ENCODE measurements around the gene GALNT18.

The GALNT18 gene

DNA sequence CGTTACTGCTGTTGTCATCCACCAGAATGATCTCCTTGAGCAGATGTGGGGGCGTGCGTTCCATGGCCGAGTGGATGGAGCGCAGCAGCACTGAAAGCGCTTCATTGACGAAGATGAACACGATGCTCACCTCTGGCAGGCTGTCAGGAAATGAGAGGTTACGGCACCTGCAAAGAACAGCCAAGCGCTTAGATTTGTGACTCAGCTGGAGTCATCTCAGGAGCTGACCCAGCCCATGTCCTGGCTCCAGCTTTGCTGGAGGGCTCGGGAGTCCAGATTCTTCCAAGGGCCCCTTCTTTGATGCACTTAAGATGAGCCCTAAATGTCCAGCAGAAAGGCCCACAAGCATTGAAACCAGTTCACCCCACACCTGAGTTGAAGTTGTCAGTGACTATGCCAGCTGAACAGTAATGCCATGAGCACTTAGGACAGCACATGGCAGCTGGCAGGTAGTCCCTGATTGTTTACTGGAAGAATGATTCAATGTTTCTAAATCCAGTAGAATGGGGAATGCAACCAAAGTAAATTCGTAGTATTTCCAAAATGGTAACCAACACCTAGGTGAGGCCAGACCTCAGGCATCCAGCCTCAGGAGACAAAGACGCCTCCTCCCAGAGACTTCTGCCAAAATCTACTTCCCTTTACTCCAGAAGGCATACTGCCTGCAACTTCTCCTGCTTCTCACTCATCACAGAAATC is 189.0 kb downstream of the GALNT18 start:
- DNase-seq (ENCODE audit: low spot score) = no peak

DNA sequence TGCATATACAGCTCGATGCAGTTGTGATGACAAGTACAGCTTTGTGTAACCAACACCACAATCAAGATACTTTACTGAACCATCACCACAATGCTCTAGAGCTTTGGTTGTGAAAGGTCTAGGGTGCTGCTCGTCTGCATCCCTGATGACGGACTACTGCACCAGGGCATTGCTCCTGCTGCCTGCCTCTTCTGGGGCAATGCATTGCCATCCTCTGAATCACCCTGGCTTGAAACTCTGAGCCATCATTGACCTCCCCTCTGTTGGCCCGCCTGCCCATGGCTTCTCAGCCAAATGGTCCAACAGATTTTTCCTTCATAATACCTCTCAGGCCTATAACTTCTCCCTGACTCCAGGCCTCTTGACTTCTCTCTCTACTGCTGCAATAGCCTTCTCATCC is 191.4 kb downstream of the GALNT18 start:
- no peak for DNase-seq (ENCODE audit: low spot score)

DNA sequence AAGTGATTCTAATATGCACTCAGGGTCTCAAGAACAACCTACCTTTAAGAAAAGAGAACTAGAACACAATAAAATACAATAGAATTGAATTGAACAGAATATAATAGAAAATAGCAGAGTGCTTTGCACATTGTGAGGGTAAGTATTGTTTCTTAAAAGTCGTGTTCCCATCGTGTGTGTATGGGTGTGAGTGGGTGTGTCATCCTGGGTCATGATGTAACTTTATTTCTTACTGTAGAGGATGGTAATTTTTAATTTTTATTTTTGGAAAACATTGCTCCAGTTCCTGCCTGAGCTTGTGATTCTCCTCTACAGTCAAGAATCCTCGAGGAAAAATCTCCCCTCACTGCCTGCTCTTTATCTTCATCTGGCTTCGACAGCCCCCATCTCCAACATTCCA is 193.1 kb downstream of the GALNT18 start:
- DNase-seq (ENCODE audit: low spot score) = no peak

DNA sequence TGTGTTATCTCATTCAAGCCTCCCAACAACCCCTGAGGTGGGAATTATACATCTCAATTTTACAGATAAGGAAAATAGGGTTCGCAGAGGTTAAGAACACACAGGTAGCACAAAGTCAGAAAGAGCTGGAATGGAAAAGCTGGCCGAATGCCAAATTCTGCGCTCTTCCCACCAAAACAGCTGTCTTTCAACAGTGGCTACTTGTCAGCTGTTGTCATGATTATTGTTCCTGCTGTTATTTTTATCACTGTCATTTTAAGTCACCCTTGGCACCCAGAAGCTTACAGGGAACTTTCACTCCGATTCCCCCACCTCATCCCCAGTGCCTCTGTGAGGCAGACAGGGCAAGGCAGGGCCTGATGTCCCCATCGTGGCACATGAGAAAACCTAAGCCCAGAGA is 194.3 kb downstream of the GALNT18 start:
- DNase-seq (ENCODE audit: low spot score) = no peak

- DNase-seq (ENCODE audit: low spot score) = no peak
These were observed 194.7 kb downstream of the GALNT18 start for GRCh38 chr11:11427140-11427539.

DNA sequence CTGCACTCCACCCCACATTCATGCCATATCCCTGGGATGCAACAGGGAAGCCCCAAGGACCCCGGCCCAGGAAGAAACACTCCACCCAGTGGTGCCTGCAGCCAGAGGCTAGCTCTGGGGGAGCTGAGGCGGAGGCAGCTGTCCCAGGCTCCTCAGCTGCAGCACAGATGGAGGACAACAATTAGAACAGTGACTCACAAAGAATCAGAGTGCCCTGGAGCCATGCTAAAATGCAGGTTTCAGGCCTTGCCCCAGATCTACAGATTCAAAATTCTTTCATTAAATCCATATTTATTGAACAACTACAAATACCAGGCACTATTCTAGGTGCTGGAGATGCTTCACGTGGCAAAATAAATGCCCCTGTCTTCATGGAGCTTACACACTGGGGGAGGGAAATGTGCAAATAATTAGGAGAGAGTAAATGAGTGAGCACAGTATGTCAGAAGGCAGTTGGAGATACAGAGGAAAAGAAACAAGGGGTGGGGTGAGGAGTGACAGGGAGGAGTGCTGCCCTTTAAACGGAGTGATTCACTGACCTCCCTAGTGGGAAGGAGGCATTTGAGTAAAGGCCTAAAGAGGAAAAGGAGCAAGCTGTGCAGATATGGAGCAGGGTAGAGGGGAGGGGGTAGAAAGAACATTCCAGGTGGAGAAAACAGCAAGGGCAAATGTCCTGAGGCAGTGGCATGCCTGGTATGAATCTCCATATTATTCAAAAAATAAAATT is 195.4 kb downstream of the GALNT18 start:
- DNase-seq (ENCODE audit: low spot score) = no peak

DNA sequence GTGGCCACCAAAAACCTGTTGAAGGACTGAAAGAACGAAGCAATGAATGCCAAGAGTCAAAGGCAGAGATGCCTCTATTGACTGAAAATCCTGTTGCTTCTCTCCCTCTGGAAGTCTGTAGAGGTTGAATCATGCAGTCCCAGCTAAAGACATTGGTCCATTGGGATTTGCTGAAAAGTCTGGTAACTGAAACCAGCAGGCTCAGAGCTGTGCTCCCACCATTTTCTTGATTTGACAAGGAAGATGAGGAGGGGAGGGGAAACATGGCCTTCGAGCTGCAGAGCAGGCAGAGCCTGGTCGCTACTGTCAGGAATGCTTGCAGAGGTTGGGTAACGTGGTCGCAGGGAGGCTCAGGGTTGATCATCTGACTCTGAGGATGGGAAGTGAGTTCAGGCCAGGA is 196.0 kb downstream of the GALNT18 start:
- DNase-seq (ENCODE audit: low spot score) = no peak

DNA sequence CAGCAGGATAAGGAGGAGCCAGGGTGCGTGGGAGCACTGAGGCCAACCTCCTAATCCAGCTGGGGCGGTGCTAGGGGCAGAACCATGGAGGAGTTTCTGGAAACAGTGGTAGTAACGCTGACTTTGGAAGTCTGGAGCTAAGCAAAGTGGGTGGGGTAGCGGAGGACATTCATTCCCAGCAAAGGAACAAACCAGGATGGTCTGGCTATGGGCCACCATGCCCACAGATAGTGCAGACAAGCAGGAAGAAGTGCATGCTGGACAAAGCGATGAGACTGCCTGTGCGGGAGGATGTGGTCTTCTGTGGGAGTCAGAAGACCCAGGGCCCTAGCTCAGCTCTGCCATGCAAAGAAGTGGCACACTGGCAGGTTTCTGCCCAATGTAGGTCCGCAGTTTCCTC is 197.1 kb downstream of the GALNT18 start:
- no peak for DNase-seq (ENCODE audit: low spot score)

GRCh38 chr11:11422411-11423128 is 199.2 kb downstream of the GALNT18 start:
- no peak for DNase-seq (ENCODE audit: low spot score)

- no peak for DNase-seq (ENCODE audit: low spot score)
These were observed 200.3 kb downstream of the GALNT18 start for GRCh38 chr11:11421509-11421908.

- DNase-seq (ENCODE audit: low spot score) = no peak
These were observed 200.9 kb downstream of the GALNT18 start for GRCh38 chr11:11420899-11421285.

- DNase-seq (ENCODE audit: low spot score) = no peak
These were observed 201.5 kb downstream of the GALNT18 start for GRCh38 chr11:11420191-11420898.

DNA sequence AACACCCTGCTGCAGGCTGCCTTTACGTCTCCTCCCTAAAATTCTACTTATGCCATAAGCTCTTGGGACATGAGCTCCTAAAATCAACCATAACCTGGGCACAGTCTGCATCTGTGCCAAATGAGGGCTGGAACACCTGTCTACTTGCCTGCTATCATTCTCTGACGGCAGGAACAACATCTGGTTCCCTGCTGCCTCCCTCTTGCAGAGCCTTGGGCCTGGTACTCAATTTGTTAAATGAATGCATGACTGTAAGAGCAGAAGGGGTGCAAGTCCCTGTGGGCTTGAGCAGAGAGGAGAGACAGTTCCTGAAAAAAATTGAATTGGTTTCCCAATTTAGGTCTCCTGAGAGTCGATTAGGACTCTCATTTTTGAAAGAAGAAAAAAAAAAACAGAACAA is 202.1 kb downstream of the GALNT18 start:
- no peak for DNase-seq (ENCODE audit: low spot score)

DNA sequence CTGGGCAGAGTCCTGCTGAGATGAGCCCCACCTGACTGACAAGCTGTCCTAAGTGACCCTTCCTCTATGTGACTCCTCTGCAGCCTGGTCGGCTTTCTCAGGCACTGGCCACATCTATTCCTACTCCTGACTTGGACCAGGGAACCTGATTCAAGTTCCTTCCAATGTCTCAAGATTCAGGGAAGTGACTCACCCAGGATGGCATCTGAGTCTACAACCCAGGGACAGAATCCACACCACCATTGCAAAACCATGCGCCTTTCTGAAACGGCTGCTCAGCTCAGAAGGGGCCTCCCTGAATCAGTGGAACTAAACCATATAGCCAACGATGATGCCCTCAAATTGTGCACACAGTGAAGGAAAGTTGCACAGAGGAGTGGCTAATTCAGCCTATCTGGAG is 204.9 kb downstream of the GALNT18 start:
- no peak for DNase-seq (ENCODE audit: low spot score)

DNA sequence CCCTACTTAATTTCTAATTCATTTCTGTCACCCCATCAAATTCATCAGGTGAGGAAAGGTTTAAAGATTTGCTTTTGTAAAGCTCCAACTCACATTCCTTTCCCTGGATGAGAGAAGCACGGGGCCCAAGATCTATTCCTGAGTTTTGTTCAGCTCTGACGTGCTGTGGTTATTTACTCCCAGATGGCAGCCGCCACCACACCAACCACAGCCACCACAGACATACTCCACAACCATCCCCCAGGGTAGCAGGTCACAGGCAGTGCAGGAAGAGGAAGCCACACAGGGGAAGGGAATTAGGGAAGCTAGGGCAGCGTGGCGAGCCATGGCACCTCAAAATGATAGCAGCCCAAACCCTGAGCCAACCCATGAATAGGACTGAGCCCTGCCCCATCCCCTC is 205.3 kb downstream of the GALNT18 start:
- DNase-seq (ENCODE audit: low spot score) = no peak

DNA sequence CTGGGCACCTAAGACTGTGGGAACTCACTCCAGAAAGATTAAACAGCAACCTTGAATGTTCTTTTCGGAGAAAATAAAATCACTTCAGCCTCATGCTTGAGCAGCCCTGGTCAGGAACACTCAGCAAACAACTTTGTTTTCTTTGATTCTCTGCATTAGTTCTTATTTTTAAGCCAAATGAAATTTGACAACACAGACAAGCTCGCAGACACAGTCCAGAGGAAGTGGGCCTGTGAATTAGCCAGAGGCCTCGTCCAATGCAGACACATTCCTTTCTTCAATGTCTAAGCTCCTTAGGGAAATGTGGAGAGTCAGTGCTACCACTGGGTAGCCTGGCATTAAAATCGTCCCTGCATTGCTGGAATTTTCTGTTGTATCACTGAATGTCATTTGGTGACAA is 205.9 kb downstream of the GALNT18 start:
- no peak for DNase-seq (ENCODE audit: low spot score)

GRCh38 chr11:11414996-11415395 is 206.8 kb downstream of the GALNT18 start:
- no peak for DNase-seq (ENCODE audit: low spot score)

DNA sequence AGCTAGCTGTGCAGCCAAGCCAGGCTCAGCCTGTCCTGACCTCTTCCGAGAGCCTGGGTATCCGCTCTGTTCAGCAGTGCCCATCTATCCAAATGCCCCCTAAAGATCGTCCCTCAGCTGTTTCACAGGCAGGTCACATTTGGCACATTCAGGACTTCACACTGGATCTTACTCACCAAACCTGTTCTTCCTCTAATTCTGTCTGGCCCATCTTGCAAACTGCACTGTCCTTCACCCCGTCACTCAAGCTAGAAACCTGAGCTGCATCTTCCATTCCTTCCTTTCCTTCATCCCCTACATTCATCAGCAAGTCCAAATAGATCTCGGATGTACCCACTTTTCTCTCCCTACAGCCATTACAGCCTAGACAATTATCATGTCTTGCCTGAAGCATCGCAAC is 208.0 kb downstream of the GALNT18 start:
- no peak for DNase-seq (ENCODE audit: low spot score)

- no peak for DNase-seq (ENCODE audit: low spot score)
These were observed 210.3 kb downstream of the GALNT18 start for GRCh38 chr11:11411401-11411985.

DNA sequence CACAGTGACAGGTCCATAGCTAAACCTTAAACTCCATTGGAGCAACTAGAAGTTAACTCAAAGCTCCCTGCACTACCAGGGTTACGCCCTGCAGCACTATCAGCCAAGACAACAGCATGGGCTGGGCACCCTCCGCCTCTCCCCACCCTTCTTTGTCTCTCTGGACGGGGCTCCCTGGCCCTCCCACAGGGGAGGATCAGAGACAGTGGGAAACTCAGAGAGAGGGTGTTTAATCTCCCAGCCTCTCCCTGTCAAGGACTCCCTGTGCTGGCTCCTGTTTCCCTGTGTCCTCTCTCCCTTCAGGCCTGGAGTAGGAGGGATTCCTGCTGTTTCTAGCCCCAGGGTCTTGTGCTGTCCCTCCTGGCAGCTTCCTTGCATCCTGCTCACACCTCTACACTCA is 211.9 kb downstream of the GALNT18 start:
- no peak for DNase-seq (ENCODE audit: low spot score)

- no peak for DNase-seq (ENCODE audit: low spot score)
These were observed 212.6 kb downstream of the GALNT18 start for GRCh38 chr11:11409224-11409623.
